NCI-H2196 (cell line): Measurements from ENCODE around the gene ELP5.

Source experiments
- DNase-seq: peaks from one replicate; lab custom pipeline; 2025; ENCODE audit not compliant: unreplicated experiment; lab: John Stamatoyannopoulos, UW

The ELP5 gene

GRCh38 chr17:7252176-7253043 is at the start of gene ELP5:
Gene ELP5, plus strand, starts transcription at chr17:7252215. Its CDS starts 336 bp downstream, at chr17:7252551.
- peak; percentile 78 for DNase-seq

- no peak for DNase-seq
Observed at GRCh38 chr17:7203391-7203790, 48.6 kb upstream of the ELP5 start.

- DNase-seq = no peak
Observed at GRCh38 chr17:7204336-7204735, 47.7 kb upstream of the ELP5 start.

- peak; percentile 81 for DNase-seq
Observed at GRCh38 chr17:7204828-7205461, 47.1 kb upstream of the ELP5 start.

GRCh38 chr17:7205561-7205960 is 46.5 kb upstream of the ELP5 start:
- DNase-seq = no peak

- no peak for DNase-seq
Observed at GRCh38 chr17:7207120-7208001, 44.7 kb upstream of the ELP5 start.

- DNase-seq = no peak
Observed at GRCh38 chr17:7208027-7208571, 43.9 kb upstream of the ELP5 start.

GRCh38 chr17:7208754-7209460 is 43.1 kb upstream of the ELP5 start:
- no peak for DNase-seq

- DNase-seq = no peak
Observed at GRCh38 chr17:7211491-7212273, 40.3 kb upstream of the ELP5 start.

- DNase-seq = peak; percentile 85
Observed at GRCh38 chr17:7213895-7214299, 38.1 kb upstream of the ELP5 start.

- DNase-seq = peak; percentile 94
Observed at GRCh38 chr17:7214300-7215135, 37.5 kb upstream of the ELP5 start.

- DNase-seq = no peak
Observed at GRCh38 chr17:7215136-7215638, 36.8 kb upstream of the ELP5 start.

GRCh38 chr17:7215652-7216180 is 36.3 kb upstream of the ELP5 start:
- no peak for DNase-seq

- DNase-seq = no peak
Observed at GRCh38 chr17:7216242-7217112, 35.5 kb upstream of the ELP5 start.

GRCh38 chr17:7217113-7217987 is 34.7 kb upstream of the ELP5 start:
- DNase-seq = peak; percentile 11

GRCh38 chr17:7218166-7218565 is 33.8 kb upstream of the ELP5 start:
- DNase-seq = no peak
